ENCODE results near the gene OAS3.

Gene OAS3

DNA sequence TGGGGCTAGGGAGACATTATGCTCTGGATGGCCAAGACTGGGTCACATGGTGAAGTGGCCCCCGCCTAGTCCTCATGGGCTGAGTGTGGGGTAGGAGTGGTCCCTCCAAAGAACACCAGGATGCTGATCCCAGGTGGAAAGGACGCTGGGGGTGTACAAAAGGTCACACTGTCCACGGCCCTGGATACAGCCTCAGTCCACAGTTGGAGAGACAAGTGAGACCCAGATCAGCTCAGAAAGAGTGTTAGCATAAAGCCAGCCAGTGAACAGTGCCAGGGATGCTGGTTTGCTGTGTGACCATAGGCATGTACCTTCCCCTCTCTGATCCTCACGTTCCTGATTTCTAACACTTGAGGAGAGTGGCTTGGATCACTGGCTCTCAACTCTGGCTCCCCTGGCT lies 26.6 kb downstream of the OAS3 start:
- Histone ChIP-seq H3K4me2 (no peak overlapping the region), H3K36me3 (ENCODE audit: insufficient read depth) (no peaks in the 10 kb centered on the region), H4K20me1 (ENCODE audit: insufficient read depth) (no peaks in the 10 kb centered on the region), H2AFZ (ENCODE audit: low read depth) (no peak overlapping the region), H3K27me3 (ENCODE audit: insufficient read depth, low read depth) (no peaks in the 10 kb centered on the region), H3K4me3 (IDR thresholded peaks at IDR 0.05; ENCODE audit: insufficient read depth, low read depth, low read length) (no peak overlapping the region), H3K9ac (no peak overlapping the region), H3K79me2 (ENCODE audit: insufficient read depth, low read depth) (no peaks in the 10 kb centered on the region), H3K27ac (no peak overlapping the region), H3K4me1 (ENCODE audit: low read depth, poor library complexity, severe bottlenecking) (no peaks in the 10 kb centered on the region)
- TF ChIP-seq, protein P1, sequence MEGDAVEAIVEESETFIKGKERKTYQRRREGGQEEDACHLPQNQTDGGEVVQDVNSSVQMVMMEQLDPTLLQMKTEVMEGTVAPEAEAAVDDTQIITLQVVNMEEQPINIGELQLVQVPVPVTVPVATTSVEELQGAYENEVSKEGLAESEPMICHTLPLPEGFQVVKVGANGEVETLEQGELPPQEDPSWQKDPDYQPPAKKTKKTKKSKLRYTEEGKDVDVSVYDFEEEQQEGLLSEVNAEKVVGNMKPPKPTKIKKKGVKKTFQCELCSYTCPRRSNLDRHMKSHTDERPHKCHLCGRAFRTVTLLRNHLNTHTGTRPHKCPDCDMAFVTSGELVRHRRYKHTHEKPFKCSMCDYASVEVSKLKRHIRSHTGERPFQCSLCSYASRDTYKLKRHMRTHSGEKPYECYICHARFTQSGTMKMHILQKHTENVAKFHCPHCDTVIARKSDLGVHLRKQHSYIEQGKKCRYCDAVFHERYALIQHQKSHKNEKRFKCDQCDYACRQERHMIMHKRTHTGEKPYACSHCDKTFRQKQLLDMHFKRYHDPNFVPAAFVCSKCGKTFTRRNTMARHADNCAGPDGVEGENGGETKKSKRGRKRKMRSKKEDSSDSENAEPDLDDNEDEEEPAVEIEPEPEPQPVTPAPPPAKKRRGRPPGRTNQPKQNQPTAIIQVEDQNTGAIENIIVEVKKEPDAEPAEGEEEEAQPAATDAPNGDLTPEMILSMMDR (conservative IDR thresholded peaks at IDR 0.05; ENCODE audit: low read depth, low read length): no peak

DNA sequence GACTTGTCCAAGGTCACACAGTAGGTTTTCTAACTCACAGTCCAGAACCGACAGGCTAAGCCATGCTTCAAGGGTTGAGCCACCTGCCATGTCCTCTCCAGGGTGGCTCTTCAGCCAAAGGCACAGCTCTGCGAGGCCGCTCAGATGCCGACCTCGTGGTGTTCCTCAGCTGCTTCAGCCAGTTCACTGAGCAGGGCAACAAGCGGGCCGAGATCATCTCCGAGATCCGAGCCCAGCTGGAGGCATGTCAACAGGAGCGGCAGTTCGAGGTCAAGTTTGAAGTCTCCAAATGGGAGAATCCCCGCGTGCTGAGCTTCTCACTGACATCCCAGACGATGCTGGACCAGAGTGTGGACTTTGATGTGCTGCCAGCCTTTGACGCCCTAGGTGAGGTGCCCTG lies 27.4 kb downstream of the OAS3 start:
- Histone ChIP-seq H3K27me3 (ENCODE audit: insufficient read depth, low read depth) (no peaks in the 10 kb centered on the region), H3K9ac (no peak overlapping the region), H2AFZ (ENCODE audit: low read depth) (no peak overlapping the region), H3K79me2 (ENCODE audit: insufficient read depth, low read depth) (no peaks in the 10 kb centered on the region), H3K4me3 (IDR thresholded peaks at IDR 0.05; ENCODE audit: insufficient read depth, low read depth, low read length) (no peak overlapping the region), H3K4me1 (ENCODE audit: low read depth, poor library complexity, severe bottlenecking) (no peaks in the 10 kb centered on the region), H3K4me2 (no peak overlapping the region), H3K27ac (no peak overlapping the region), H4K20me1 (ENCODE audit: insufficient read depth) (no peaks in the 10 kb centered on the region), H3K36me3 (ENCODE audit: insufficient read depth) (no peaks in the 10 kb centered on the region)
- TF ChIP-seq, protein P1 (conservative IDR thresholded peaks at IDR 0.05; ENCODE audit: low read depth, low read length): no peak

DNA sequence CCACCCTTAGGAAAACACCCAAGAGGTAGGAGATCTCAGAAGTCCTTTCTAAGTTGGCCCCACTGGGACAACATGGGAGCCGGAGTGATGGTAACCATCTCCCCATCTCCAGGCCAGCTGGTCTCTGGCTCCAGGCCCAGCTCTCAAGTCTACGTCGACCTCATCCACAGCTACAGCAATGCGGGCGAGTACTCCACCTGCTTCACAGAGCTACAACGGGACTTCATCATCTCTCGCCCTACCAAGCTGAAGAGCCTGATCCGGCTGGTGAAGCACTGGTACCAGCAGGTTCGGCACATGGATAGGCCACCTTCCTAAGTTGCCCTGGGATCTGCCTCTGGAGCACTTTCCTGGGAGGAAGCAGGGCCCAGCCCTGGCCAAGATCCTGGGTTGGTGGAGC lies 29.0 kb downstream of the OAS3 start:
- H3K4me1 ChIP-seq (ENCODE audit: low read depth, poor library complexity, severe bottlenecking): no peaks in the 10 kb centered on the region
- TF ChIP-seq, protein P1 (conservative IDR thresholded peaks at IDR 0.05; ENCODE audit: low read depth, low read length): no peak
- no peaks in the 10 kb centered on the region for H3K27me3 ChIP-seq (ENCODE audit: insufficient read depth, low read depth)
- H3K9ac ChIP-seq: no peak overlapping the region
- H3K79me2 ChIP-seq (ENCODE audit: insufficient read depth, low read depth): no peaks in the 10 kb centered on the region
- H3K27ac ChIP-seq: no peak overlapping the region
- no peak overlapping the region for H2AFZ ChIP-seq (ENCODE audit: low read depth)
- H3K4me2 ChIP-seq: no peak overlapping the region
- H3K36me3 ChIP-seq (ENCODE audit: insufficient read depth): no peaks in the 10 kb centered on the region
- H3K4me3 ChIP-seq (IDR thresholded peaks at IDR 0.05; ENCODE audit: insufficient read depth, low read depth, low read length): no peak overlapping the region
- no peaks in the 10 kb centered on the region for H4K20me1 ChIP-seq (ENCODE audit: insufficient read depth)

DNA sequence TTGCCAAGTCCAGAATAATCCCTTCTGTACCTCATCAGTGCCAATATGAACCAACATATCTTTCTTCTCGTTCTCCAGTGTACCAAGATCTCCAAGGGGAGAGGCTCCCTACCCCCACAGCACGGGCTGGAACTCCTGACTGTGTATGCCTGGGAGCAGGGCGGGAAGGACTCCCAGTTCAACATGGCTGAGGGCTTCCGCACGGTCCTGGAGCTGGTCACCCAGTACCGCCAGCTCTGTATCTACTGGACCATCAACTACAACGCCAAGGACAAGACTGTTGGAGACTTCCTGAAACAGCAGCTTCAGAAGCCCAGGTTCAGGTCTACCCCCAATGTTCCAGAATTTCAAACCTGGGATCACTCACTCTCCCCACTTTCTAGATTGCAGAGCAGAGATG lies 29.6 kb downstream of the OAS3 start:
- Histone ChIP-seq H3K27me3 (ENCODE audit: insufficient read depth, low read depth) (no peaks in the 10 kb centered on the region), H3K27ac (no peak overlapping the region), H3K9ac (no peak overlapping the region), H4K20me1 (ENCODE audit: insufficient read depth) (no peaks in the 10 kb centered on the region), H3K4me1 (ENCODE audit: low read depth, poor library complexity, severe bottlenecking) (no peaks in the 10 kb centered on the region), H3K4me2 (no peak overlapping the region), H3K79me2 (ENCODE audit: insufficient read depth, low read depth) (no peaks in the 10 kb centered on the region), H2AFZ (ENCODE audit: low read depth) (no peak overlapping the region), H3K4me3 (IDR thresholded peaks at IDR 0.05; ENCODE audit: insufficient read depth, low read depth, low read length) (no peak overlapping the region), H3K36me3 (ENCODE audit: insufficient read depth) (no peaks in the 10 kb centered on the region)
- TF ChIP-seq, protein P1 (conservative IDR thresholded peaks at IDR 0.05; ENCODE audit: low read depth, low read length): no peak

Measured in KMS-11 (cell line).